Activated T-cell treated with anti-CD3 and anti-CD28 coated beads, Interleukin-2, amount 50 U/mL, for 48 hours (primary cell): ENCODE measurements around the gene SLN.

Experiments
- DNase-seq, 2 experiments: peaks; one replicate each; pipeline ENCODE4 v3.0.0-alpha.2; 2020

The SLN gene

DNA sequence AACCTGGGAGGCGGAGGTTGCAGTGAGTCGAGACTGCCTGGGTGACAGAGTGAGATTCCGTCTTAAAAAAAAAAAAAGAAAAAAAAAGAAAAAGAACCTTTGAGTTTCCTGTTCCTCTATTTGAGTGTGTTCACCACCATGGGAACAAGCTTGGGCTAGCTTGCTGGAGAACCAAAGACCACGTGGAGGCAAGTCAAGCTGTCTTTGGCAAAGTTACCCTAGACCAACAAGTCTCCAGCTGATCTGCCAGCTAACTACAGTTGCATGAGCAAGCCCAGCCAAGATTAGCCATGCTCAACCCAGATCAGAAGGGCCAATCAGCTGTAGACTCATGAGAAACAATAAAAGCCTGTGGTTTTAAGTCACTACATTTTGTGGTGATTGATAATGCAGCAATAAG, 29.7 kb downstream of the SLN start:
- no peak for DNase-seq

GRCh38 chr11:107679255-107680024, 32.4 kb downstream of the SLN start:
- no peak for DNase-seq

GRCh38 chr11:107678632-107678971, 33.3 kb downstream of the SLN start:
- DNase-seq = no peak

GRCh38 chr11:107677924-107678631, 33.8 kb downstream of the SLN start:
- DNase-seq = no peak

DNA sequence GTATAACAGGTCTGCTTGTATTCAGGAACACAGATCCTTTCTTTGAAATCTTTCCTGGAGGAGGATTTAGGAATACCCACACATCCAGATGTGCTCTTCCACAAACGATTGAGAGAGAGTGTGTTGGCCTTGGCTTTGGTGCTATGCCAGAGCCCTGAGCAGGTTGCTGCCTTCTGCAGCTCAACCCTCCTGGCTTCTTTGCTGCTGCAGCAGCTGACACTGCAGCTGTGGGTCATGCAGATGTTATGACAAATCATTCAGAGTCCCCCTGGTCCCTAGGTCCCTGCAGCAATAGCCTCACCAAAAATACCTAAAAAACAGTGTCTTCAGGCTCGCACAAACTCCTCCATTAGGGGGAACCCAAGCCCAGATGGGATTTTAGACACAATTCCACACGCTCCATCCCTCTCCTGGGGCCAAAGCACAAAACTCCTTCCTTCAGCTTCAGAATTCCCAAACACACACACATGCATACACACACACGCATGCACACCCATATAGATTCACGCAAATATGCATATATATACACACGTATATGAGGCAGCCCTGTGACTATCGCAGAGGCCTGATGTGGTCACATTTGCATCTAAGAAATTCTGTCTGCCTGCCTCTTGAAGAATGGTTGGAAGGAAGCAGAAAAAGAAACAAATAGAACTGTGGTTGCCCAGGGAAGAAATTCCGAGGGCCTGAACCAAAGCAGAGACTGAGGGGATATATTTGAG, 35.4 kb downstream of the SLN start:
- no peak for DNase-seq

GRCh38 chr11:107675902-107676301, 36.0 kb downstream of the SLN start:
- DNase-seq = no peak

- DNase-seq = no peak
Measured at GRCh38 chr11:107669893-107670601, 41.8 kb downstream of the SLN start.

DNA sequence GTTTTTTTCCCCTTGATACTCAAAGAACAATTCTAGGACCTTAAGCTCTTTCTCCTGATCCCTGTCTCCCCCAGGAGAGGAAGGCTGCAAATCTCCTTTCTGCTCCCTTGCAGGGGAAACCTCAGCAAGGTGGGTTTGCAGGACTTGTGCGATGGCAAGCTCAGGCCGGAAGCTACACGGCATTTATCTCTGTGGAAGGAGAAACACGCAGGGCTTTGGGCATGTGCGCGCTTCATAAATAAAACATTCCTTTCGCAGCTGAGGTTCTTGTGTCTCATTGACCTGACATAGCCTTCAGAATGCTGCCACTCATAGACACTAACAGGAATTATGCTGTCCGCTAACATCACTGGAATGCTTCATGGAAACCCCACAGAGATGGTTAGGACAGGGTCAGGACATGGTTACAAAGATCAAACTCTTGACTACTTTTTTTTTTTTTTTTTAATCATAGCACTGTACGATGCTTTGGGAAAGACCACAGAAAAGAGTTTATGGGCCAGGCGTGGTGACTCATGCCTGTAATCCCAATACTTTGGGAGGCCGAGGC, 42.6 kb downstream of the SLN start:
- no peak for DNase-seq

- DNase-seq = no peak
Measured at GRCh38 chr11:107666911-107667613, 44.8 kb downstream of the SLN start.

DNA sequence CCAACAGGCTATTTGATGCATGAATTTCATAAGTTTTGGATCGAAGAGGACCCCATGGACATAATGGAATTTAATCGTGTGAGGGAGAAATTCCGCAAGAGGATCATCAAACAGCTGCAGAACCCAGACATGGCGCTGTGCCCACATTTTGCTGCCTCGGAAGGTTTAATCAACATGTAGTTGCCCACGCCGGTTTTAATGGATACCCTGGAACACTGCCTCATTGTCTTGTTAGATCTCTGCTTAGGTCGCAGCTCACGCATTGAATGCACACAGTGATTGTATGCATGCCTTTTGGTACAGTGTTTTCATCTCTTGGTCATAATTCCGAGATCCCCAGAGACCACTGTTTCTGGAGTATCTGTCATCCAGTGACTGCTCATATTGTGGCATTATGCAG, 46.8 kb downstream of the SLN start:
- no peak for DNase-seq

GRCh38 chr11:107661656-107662055, 50.2 kb downstream of the SLN start:
- DNase-seq = no peak

DNA sequence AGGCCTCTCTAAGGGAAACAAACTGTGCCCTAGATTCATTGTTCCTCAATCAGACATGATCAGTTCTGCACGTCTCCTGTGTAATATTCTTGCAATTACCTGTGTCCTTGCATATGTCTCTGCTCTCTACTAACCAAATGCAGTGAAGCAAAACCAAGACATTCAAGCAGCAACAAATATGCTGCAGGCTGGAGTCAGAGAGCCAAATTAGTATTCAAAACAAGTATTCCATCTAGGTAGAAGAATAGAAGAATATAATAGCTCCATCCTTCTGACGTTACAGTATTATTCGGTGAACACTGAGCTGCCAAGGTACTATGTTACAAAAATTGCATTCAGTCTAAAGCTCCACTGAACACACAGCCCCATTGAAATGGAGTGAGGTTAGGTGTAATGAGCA, 51.8 kb downstream of the SLN start:
- no peak for DNase-seq

DNA sequence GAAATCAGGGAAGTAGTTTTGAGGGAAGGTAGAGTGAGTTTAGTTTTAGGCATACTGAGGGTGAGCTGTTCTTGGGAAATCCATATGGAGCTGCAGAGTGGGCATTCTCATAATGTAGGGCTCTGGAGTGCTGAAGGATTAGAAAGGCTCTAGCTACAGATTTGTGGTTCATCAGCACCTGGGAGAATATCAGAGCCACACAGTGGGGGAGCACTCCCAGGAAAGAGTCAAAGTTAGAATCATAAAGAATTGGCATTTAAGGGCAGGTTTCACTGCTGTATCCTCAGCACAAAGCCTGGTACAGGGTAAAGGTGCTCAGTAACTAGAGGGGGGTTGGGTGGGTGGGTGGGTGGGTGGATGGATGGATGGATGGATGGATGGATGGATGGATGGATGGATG, 52.5 kb downstream of the SLN start:
- DNase-seq = no peak
